ENCODE measurements around the gene CDH12.

Gene CDH12

DNA sequence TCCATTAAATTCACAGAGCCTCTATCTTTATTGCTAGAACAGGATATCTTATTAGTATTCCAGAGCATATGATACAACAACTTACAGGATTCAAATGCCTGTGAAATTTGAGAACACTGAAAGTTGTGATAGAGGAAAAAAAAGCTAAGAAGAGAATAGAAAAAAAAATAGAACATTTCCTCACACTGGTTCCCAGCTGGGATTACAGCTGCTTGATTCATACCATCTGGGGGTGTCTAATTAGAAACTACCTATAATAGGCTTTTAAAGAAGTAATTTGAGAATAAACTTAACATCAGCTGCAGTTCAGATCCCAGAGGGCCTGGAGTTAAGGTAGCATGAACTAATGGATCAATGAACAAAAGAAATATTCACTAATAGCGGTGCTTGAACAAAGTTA lies 922.0 kb downstream of the CDH12 start:
- no peaks in the 10 kb centered on the region for H3K27me3 ChIP-seq (ENCODE audit: low read depth, low read length)
- H3K4me2 ChIP-seq (ENCODE audit: low read length), result no peak overlapping the region
- no peak overlapping the region for H3K4me3 ChIP-seq (ENCODE audit: low read length)
- H3K9me3 ChIP-seq (ENCODE audit: insufficient read depth, low read length), result no peaks in the 10 kb centered on the region
- TF ChIP-seq, protein P1, sequence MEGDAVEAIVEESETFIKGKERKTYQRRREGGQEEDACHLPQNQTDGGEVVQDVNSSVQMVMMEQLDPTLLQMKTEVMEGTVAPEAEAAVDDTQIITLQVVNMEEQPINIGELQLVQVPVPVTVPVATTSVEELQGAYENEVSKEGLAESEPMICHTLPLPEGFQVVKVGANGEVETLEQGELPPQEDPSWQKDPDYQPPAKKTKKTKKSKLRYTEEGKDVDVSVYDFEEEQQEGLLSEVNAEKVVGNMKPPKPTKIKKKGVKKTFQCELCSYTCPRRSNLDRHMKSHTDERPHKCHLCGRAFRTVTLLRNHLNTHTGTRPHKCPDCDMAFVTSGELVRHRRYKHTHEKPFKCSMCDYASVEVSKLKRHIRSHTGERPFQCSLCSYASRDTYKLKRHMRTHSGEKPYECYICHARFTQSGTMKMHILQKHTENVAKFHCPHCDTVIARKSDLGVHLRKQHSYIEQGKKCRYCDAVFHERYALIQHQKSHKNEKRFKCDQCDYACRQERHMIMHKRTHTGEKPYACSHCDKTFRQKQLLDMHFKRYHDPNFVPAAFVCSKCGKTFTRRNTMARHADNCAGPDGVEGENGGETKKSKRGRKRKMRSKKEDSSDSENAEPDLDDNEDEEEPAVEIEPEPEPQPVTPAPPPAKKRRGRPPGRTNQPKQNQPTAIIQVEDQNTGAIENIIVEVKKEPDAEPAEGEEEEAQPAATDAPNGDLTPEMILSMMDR (IDR thresholded peaks at IDR 0.05; ENCODE audit: low read depth, low read length), result no peak
- TF ChIP-seq EZH2phosphoT487 (IDR thresholded peaks at IDR 0.05; ENCODE audit: low read depth), result no peak
- H3K36me3 ChIP-seq (replicated peaks; ENCODE audit: low read depth, low read length), result no peaks in the 10 kb centered on the region
- no peak overlapping the region for H3K9ac ChIP-seq (ENCODE audit: low read length)
- no peak overlapping the region for H2AFZ ChIP-seq (ENCODE audit: low read depth, low read length)
- H3K79me2 ChIP-seq (ENCODE audit: low read length), result no peaks in the 10 kb centered on the region
- H3K27ac ChIP-seq (ENCODE audit: low read length), result no peak overlapping the region
- H4K20me1 ChIP-seq (ENCODE audit: insufficient read depth, low read length), result no peaks in the 10 kb centered on the region
- H3K4me1 ChIP-seq (ENCODE audit: low read length), result no peaks in the 10 kb centered on the region

DNA sequence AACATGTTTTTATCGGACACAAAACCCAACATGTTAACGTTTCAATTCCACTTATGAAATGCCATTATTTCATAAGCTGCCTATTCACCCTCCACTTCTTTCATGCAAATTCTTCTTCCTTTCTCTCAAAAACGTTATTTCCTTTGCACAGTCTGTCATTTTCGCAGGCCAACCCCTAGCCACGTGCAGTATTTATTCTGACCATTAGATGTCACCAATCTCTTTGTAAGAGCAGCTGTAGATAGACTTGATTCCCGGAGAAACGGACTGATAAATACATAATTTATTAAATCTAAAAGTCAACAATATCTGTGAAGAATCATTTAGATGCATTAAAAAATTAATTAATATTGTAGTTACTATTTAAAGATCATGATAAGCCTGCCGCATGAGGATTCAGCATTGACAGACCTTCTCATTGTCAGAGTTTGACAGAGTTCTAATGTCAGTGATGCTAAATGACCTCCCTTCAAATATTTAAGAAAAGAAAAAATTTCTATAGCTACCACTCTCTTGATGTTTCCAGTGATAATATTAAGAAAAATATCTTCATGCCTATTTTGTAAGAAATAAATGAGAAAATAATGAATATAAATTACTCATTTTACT lies 933.6 kb downstream of the CDH12 start:
- H3K79me2 ChIP-seq (ENCODE audit: low read length), result no peaks in the 10 kb centered on the region

DNA sequence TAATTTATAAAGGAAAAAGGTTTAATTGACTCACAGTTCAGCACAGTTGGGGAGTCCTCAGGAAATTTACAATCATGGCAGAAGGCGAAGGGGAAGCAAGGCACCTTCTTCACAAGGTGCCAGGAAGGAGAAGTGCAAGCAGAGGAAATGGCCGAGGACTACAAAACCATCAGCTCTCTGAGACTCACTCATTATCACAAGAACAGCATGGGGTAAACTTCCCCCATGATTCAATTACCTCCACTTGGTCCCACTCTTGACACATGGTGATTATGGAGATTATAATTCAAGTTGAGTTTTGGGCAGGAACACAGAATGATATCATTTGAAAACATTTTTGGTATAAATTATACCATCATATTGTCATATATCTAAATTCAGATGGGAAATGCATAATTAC lies 934.7 kb downstream of the CDH12 start:
- no peaks in the 10 kb centered on the region for H3K9me3 ChIP-seq (ENCODE audit: insufficient read depth, low read length)
- no peaks in the 10 kb centered on the region for H3K36me3 ChIP-seq (replicated peaks; ENCODE audit: low read depth, low read length)
- no peak overlapping the region for H3K27ac ChIP-seq (ENCODE audit: low read length)
- no peak overlapping the region for H3K4me2 ChIP-seq (ENCODE audit: low read length)
- no peak overlapping the region for H3K4me3 ChIP-seq (ENCODE audit: low read length)
- H2AFZ ChIP-seq (ENCODE audit: low read depth, low read length), result no peak overlapping the region
- H3K4me1 ChIP-seq (ENCODE audit: low read length), result peaks cover 21% of the 10 kb centered on the region
- H3K9ac ChIP-seq (ENCODE audit: low read length), result no peak overlapping the region
- H3K27me3 ChIP-seq (ENCODE audit: low read depth, low read length), result no peaks in the 10 kb centered on the region
- H3K79me2 ChIP-seq (ENCODE audit: low read length), result no peaks in the 10 kb centered on the region
- no peaks in the 10 kb centered on the region for H4K20me1 ChIP-seq (ENCODE audit: insufficient read depth, low read length)
- no peak for TF ChIP-seq EZH2phosphoT487 (IDR thresholded peaks at IDR 0.05; ENCODE audit: low read depth)
- TF ChIP-seq, protein P1 (IDR thresholded peaks at IDR 0.05; ENCODE audit: low read depth, low read length), result no peak

More for the DNA sequence above, 933.6 kb downstream of the CDH12 start:
- no peak overlapping the region for H3K9ac ChIP-seq (ENCODE audit: low read length)
- H4K20me1 ChIP-seq (ENCODE audit: insufficient read depth, low read length), result no peaks in the 10 kb centered on the region
- H2AFZ ChIP-seq (ENCODE audit: low read depth, low read length), result no peak overlapping the region
- H3K27ac ChIP-seq (ENCODE audit: low read length), result no peak overlapping the region
- H3K9me3 ChIP-seq (ENCODE audit: insufficient read depth, low read length), result no peaks in the 10 kb centered on the region
- TF ChIP-seq, protein P1 (IDR thresholded peaks at IDR 0.05; ENCODE audit: low read depth, low read length), result peak; percentile 76
- TF ChIP-seq EZH2phosphoT487 (IDR thresholded peaks at IDR 0.05; ENCODE audit: low read depth), result no peak
- H3K27me3 ChIP-seq (ENCODE audit: low read depth, low read length), result no peaks in the 10 kb centered on the region
- no peak overlapping the region for H3K4me3 ChIP-seq (ENCODE audit: low read length)
- peaks cover 27% of the 10 kb centered on the region for H3K4me1 ChIP-seq (ENCODE audit: low read length)
- H3K36me3 ChIP-seq (replicated peaks; ENCODE audit: low read depth, low read length), result no peaks in the 10 kb centered on the region
- 0 out of 2 replicates have a peak overlapping the region, but pooled peaks have one; percentile 20 for H3K4me2 ChIP-seq (ENCODE audit: low read length)

DNA sequence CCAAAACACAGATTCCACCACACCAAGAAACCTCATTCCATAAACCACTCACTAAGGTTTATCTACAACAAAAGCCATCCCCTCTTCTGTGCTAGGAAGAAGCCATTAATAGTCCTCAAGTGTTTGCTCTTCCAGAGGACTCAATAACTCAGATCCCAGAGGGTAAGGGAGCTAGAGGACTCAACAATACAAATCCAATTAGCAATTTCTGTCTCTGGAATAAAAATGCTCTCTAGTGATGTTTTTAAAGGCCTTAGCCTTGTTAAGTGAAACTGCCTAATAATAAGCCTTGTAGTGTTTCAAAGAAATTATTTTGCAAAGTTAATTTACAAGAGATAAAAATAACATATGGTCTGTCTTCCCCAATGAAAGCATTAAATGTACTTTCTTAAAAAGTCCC lies 942.4 kb downstream of the CDH12 start:
- Histone ChIP-seq H3K4me2 (ENCODE audit: low read length) (no peak overlapping the region), H3K36me3 (replicated peaks; ENCODE audit: low read depth, low read length) (no peaks in the 10 kb centered on the region), H3K27ac (ENCODE audit: low read length) (no peak overlapping the region), H3K4me3 (ENCODE audit: low read length) (no peak overlapping the region), H3K9me3 (ENCODE audit: insufficient read depth, low read length) (no peaks in the 10 kb centered on the region), H2AFZ (ENCODE audit: low read depth, low read length) (no peak overlapping the region), H3K79me2 (ENCODE audit: low read length) (no peaks in the 10 kb centered on the region), H3K4me1 (ENCODE audit: low read length) (no peaks in the 10 kb centered on the region), H3K27me3 (ENCODE audit: low read depth, low read length) (no peaks in the 10 kb centered on the region), H4K20me1 (ENCODE audit: insufficient read depth, low read length) (no peaks in the 10 kb centered on the region), H3K9ac (ENCODE audit: low read length) (no peak overlapping the region)
- TF ChIP-seq, protein P1 (IDR thresholded peaks at IDR 0.05; ENCODE audit: low read depth, low read length), result no peak
- no peak for TF ChIP-seq EZH2phosphoT487 (IDR thresholded peaks at IDR 0.05; ENCODE audit: low read depth)
